GM19324 (cell line): ENCODE data around the gene PRAMEF17.
"Not testable (repeated sequence)": the region's sequence is repeated elsewhere in the genome, so short reads cannot be mapped to it uniquely, and the experiment has no call there.

ENCODE experiments used
- ATAC-seq: cut with Tn5 transposase; IDR thresholded peaks from one replicate; pipeline ENCODE4 v1.9.1; 2021; ENCODE audit warnings: mild to moderate bottlenecking, moderate library complexity; ENCODE audit not compliant: unreplicated experiment, low FRiP score

PRAMEF17 gene, protein sequence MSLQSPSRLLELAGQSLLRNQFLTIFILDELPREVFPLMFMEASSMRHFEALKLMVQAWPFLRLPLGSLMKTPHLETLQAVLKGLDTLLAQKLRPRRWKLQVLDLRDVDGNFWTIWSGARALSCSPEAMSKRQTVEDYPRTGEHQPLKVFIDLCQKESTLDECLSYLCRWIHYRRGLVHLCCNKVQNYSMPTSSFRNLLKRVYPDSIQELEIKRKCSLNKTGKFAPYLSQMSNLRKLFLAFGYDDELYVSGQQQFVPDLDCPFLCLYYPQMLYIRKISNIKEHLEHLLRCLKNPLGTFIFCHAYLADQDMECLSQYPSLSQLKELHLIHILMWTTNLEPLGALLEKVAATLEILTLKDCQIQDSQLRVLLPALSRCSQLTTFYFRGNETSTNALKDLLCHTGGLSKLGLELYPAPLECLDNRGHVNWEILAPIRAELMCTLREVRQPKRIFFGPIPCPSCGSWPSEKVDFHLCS

DNA sequence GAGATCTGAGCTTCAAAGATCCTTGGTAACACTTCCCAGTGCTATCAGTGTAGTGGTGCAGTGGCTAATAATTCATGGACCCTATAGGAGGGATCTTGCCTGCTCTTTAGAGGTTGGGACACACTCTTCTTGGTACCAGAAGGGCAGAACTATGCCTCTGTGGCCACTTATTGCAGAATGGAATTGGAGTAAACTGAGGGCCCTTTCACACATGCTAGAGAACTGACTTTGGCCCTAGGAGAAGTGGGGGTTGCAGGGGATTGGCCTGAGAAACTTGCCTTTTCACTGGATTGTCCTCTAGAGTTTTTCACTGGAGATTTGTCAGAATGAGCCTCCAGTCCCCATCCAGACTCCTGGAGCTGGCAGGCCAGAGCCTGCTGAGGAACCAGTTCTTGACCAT is at the start of gene PRAMEF17:
Gene PRAMEF17, plus strand, starts transcription at position 301 of the 400 bp plus-strand sequence. Its CDS starts 26 bp downstream, at position 327.
- not testable (repeated sequence) for ATAC-seq

DNA sequence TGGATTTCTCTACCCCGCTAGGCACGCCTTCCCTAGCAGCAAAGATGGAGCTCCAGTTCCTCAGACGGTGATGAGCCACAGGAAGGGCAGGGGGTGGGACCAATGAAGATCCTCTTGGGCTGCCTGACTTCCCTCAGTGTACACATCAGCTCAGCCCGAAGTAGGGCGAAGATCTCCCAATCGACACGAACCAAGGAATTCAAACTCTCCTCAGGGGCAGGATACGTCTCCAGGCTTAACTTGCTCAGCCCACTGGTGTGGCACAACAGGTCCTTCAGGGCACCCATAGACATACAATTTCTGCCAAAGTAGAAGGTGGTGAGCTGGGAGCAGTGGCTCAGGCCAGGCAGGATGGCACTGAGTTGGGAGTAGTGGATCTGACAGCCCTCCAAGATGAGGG is 46.9 kb upstream of the PRAMEF17 start:
- not testable (repeated sequence) for ATAC-seq

DNA sequence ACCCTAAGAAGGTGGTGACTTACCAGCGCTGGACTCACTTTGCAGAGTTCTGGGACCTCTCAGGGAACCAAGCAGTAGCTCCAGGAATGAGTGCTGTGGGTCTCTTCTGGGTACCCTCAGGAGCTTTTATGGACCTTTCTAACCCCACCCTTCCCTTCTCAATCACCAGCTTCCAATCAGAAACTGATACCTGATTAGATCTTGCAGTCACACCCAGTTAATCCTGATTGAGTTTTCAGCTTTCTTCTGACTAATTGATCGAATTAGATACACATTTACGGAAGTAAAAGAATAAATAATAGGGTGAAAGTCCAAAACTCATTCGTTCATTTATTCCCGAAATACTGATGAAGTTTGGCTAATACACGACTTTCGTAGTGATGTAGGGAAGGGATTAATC is 42.4 kb upstream of the PRAMEF17 start, which contains the start of gene PRAMEF14:
Gene PRAMEF14, minus strand, starts transcription at position 101 of the 400 bp plus-strand sequence. CDS start 1,820 bp downstream, outside the sequence.
- ATAC-seq: not testable (repeated sequence)

DNA sequence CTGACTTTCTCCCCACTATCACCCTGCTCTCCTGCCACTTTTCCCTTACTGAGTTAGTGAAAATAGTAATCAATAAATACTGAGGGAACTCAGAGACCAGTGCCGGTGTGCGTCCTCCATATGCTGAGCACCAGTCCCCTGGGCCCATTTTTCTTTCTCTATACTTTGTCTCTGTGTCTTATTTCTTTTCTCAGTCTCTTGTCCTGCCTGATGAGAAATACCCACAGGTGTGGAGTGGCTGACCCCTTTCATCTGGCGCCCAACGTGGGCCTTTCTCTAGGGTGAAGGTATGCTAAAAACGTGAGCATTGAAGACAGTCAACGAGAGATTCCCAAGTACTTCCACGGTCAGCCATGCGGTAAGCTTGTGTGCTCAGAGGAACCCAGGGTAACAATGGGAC is 36.0 kb upstream of the PRAMEF17 start:
- not testable (repeated sequence) for ATAC-seq

DNA sequence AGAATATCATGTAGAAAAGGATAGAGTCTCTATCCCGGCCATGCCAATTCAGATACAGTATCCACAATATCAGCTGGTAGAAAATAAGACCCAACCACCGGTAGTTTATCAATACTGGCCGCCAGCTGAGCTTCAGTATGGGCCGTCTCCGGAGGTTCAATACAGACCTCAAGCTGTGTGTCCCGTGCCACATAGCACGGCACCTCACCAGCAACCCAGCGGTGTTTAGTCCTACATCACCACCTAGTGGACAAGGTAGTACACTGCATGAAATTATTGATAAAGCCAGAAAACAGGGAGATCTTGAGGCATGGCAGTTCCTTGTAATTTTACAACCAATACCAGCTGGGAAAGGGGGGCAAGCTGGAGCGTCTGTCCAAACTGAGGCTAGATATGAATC is 35.0 kb upstream of the PRAMEF17 start:
- not testable (repeated sequence) for ATAC-seq

DNA sequence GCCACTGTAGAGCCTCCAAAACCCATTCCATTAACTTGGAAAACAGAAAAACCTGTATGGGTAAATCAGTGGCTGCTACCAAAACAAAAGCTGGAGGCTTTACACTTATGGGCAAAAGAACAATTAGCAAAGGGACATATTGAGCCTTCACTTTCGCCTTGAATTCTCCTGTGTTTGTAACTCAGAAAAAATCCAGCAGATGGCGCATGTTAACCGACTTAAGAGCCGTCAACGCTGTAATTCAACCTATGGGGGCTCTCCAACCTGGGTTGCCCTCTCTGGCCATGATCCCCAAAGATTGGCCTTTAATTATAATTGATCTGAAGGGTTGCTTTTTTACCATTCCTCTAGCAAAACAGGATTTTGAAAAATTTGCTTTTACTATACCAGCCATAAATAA is 32.7 kb upstream of the PRAMEF17 start:
- ATAC-seq: not testable (repeated sequence)

DNA sequence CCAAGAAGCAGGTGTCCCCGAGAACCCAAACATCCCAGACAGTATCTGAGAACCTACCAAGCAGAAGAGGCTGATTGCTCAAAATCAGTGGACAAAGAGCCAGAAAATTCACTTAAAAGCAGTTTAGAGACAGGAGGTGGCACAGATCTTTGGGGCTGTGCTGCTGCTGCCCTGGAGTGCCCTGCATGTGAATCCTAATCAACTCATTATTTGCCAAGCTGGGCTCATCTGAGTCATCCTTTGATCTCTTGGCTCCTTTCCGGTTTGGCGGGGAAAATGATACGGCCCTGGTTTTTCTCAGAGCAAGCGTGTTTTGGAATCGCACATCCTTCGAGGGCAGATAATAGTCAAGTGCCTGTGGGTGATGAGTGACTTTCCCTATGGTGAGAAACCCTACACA is 27.1 kb upstream of the PRAMEF17 start:
- not testable (repeated sequence) for ATAC-seq

DNA sequence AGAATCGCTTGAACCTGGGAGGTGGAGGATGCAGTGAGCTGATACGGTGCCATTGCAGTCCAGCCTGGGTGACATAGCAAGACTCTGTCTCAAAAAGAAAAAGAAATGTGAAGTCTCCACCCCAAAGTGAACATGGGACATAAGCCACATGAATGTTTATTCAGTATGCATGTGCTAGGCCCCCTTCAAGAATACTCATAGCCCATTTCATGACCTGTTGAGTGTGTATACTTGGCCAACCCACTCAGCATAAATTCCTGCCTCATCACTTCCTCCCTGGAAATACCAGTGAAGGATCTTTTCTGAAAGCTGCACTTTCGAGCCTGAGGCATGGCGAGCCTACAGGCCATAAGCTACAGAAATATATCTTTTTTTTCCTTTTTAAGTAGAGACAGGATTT is 24.5 kb upstream of the PRAMEF17 start:
- ATAC-seq: not testable (repeated sequence)

DNA sequence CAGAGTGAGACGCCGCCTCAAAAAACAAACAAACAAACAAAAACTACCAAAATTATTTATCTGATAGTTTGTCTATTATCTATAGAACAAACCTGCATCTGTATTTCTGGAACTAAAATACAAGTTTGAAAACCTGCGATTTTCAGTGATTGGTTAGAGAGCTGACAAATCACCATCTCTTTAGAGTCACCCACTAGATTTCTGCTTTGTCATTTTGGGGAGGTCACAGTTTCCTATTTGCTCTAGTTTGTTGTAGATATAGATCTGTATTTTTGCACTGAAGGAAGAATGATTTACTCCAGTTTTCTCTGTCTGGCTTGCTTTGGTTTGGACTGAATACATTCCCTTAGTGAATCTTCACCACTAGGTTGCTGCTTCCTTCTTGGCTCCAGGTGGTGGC is 22.9 kb upstream of the PRAMEF17 start:
- not testable (repeated sequence) for ATAC-seq

DNA sequence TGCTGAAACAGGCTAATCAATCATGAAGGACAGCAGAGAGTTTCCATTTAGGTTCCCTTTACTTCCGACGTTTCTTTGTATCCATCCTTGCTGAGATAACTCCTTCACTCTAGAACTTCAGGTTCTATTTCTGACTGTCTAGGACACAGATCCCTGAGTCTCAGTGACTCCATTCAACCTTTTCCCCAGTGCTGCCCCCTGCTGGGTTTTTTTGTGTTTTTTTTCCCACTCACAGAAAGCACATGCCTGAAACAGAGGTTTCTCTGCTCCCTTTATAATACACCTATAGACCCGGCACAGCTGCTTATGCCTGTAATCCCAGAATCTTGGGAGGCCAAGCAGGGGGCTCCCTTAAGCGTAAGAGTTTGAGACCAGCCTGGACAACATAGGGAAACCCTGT is 20.9 kb upstream of the PRAMEF17 start:
- not testable (repeated sequence) for ATAC-seq

DNA sequence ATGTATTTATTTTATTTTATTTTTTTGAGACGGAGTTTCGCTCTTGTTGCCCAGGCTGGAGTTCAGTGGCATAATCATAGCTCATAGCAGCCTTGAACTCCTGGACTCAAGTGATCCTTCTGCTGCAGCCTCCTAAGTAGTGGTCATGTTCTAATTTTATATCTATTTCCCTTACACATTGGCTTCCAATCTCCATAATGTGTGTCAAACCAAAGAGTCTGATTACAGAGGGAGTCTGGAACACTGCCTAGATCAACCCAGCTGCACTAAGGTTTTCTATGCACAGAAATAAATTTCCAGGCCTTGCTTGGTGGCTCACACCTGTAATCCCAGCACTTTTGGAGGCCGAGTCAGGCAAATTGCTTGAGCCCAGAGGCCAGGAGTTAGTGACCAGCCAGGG is 10.4 kb upstream of the PRAMEF17 start:
- not testable (repeated sequence) for ATAC-seq

DNA sequence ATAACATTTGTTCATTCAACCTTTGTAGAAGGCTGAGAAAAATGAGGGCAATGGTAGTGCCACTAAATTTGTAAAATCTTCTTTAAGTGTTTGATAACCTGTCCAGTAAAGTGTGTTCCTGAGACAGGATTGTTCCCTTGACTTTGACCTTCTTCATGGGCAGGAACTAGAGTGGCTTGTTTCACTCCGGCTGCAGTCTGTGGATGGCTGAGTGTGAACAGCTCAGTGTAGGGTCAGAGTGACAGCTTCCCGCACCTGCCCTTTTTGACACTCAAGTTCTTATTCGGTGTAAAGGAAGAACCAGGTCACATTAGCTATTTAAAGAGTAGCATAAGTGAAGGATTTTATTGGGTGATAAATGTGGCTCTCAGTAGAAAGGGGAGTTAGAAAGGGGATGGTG is 9.1 kb upstream of the PRAMEF17 start:
- not testable (repeated sequence) for ATAC-seq

DNA sequence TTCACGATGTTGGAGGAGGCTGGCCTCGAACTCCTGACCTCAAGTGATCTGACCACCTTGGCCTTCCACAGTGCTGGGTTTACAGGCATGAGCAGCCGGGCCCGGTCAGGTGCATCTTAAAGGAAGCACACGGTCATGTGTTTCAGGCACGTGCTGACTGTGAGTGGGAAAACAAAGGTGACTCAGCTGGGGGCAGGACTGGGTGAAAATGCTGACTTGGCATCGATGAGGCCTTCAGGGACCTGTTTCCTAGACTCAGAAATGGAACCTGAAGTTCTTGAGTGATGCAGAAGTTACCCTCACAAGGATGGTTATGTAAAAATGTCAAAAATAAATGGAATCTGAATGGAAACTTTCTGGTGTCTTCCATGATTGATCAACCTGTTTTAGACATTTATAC is 3.6 kb downstream of the PRAMEF17 start:
- ATAC-seq: not testable (repeated sequence)

DNA sequence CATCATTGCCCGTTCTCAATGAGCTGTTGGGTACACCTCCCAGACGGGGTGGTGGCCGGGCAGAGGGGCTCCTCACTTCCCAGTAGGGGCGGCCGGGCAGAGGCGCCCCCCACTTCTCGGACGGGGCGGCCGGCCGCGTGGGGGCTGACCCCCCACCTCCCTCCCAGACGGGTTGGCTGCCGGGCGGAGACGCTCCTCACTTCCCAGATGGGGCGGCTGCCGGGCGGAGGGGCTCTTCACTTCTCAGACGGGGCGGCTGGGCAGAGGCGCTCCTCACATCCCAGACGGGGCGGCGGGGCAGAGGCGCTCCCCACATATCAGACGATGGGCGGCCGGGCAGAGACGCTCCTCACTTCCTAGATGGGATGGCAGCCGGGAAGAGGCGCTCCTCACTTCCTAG is 5.3 kb downstream of the PRAMEF17 start:
- not testable (repeated sequence) for ATAC-seq

DNA sequence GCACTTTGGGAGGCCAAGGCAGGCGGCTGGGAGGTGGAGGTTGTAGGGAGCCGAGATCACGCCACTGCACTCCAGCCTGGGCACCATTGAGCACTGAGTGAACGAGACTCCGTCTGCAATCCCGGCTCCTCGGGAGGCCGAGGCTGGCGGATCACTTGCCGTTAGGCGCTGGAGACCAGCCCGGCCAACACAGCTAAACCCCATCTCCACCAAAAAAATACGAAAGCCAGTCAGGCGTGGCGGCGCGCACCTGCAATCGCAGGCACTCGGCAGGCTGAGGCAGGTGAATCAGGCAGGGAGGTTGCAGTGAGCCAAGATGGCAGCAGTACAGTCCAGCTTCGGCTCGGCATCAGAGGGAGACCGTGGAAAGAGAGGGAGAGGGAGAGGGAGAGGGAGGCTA is 5.9 kb downstream of the PRAMEF17 start:
- not testable (repeated sequence) for ATAC-seq

DNA sequence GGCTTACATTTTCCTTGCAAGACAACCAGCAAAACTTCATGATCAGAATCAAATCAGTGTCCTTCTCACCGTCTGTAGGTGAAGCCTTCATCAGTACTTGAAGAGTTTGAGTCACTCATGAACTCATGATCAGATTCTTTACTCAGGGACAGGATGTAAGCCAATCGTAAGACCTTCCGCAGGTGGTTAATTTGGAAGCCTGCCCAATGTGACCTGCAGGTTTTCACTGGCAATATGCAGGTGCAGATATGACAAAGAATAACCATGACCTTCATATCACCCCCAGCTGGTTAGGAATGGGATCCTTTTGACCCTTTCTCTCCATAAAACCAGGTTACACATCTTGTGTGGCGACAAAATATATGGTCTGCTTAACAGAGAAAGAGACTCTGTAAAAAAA is 18.4 kb downstream of the PRAMEF17 start:
- ATAC-seq: no peak

DNA sequence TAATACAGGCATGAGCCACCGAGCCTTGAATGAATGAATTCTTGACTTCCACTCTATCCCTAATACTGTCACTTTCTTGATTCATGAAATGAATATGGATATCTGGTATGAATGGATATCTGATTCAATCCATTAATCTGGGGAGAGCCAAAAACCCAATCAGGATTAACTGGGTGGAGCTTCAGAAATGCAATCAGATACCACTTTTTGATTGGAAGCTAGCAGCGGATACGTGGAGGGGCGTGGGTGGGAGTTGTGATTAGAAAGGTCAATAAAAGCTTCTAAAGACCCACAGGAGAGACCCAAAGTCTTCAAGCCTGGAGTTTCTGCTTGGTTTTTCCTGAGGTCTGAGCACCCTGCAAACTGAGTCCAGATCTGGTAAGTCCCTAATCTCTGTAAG is 20.7 kb downstream of the PRAMEF17 start, which contains the start of gene PRAMEF20:
Gene PRAMEF20, plus strand, starts transcription at position 301 of the 400 bp plus-strand sequence. CDS start 5,905 bp downstream, outside the sequence.
- ATAC-seq: not testable (repeated sequence)

DNA sequence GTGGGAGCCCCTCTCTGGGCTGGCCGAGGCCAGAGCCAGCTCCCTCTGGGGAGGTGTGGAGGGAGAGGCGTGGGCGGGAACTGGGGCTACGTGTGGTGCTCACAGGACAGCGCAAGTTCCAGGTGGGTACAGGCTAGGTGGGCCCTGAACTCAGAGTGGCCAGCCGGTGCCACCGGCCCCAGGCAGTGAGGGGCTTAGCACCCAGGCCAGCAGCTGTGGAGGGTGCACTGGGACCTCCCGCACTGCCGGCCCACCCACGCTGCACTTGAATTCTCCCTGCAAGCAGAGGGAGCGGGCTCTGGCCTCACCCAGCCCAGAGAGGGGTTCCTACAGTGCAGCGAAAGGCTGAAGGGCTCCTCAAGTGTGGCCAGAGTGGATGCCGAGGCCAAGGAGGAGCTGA is 41.1 kb downstream of the PRAMEF17 start:
- ATAC-seq: no peak

DNA sequence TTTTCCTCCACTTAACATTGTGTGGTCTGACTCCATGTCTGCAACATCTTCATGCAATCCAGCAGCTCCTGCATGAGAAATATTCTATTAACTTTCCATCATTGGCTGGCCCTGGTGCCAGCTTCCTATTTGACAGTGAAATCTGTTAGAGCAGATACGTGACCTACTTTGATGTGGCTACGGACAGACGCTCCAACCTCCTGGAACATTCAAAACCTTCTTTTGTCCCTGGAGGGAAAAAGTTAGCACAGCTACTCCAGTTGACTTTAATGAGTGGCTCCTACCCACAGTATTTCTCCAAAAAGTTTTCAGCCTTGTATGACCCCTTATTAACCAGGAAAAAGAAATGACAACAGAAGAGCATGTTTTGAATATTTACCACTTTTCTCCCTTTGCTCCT is 42.8 kb downstream of the PRAMEF17 start:
- no peak for ATAC-seq

DNA sequence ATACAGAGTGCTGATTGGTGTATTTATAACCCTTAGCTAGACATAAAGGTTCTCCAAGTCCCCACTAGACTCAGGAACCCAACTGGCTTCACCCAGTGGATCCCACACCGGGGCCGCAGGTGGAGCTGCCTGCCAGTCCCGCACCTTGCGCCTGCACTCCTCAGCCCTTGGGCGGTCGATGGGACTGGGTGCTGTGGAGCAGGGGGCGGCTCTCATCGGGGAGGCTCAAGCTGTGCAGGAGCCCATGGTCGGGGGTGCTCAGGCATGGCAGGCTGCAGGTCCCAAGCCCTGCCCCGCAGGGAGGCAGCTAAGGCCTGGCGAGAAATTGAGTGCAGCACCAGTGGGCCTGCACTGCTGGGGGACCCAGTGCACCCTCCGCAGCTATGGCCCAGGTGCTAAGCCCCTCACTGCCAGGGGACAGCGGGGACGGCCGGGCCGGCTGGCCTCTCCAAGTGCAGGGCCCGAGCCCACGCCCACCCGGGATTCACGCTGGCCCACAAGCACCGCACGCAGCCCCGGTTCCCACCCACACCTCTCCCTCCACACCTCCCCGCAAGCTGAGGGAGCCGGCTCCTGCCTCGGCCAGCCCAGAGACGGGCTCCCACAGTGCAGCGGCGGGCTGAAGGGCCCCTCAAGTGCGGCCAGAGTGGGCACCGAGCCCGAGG is 44.4 kb downstream of the PRAMEF17 start:
- not testable (repeated sequence) for ATAC-seq

DNA sequence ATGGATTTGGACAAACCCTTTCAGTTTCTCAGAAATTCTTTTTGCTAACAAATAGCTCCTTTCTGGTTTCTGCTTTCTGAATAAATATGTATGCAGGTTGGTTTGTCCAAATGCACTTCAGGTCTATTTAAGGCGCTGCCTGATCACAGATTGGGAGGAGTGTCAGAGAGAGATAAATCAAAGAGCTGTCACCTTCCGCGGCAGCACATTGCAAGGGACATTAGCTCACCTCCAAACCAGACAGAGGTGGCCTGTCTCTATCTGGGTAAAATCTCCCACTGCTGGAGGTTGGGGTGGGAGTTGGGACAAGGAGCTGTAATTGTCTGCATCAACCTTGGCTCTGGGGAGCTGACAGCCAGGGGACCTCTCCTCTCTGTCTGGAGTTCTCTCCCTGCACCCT is 46.0 kb downstream of the PRAMEF17 start:
- no peak for ATAC-seq
